NCI-H460 (cell line): ENCODE data around the gene NLRP6. TPM values are rescaled to one million over a fixed set of nuclear protein-coding genes. Genes with fewer than 3 reads are reported as not detected.
"Not testable (repeated sequence)": the region's sequence is repeated elsewhere in the genome, so short reads cannot be mapped to it uniquely, and the experiment has no call there.

Experiments
- DNase-seq: peaks from one replicate; pipeline ENCODE4 v3.0.0-alpha.2; 2016; ENCODE audit warnings: low read depth; ENCODE audit errors: extremely low read depth
- small RNA-seq, 2 experiments: library from RNA; depleted of rRNA; stranded (forward); fragments of <200 nt; gene quantifications; one replicate each; pipeline ENCODE3, GENCODE V24; 2014
- total RNA-seq: library from RNA; depleted of rRNA; stranded (reverse); fragments of >200 nt; shearing (Covaris generic); gene quantifications from 2 replicates; pipeline ENCODE4 v1.2.3, GENCODE V29; 2014; rRNA removed

Gene NLRP6
- total RNA-seq, 1 experiment from 2014 or later = not detected

GRCh38 chr11:333616-334263, 55.5 kb downstream of the NLRP6 start:
- not testable (repeated sequence) for DNase-seq

- no peak for DNase-seq
Observed at GRCh38 chr11:334264-334994, 56.2 kb downstream of the NLRP6 start.

Small RNA genes lying within 50 kb of the gene (small RNA-seq; reads per million reads assigned to genes)
- gene AC136475.6 = 0 reads per million in 2 experiments

Other genes with a start within 250 kb of the NLRP6 start
- not detected in 2 replicates for gene SCGB1C1, start 85.3 kb upstream of the NLRP6 start, total RNA-seq
- 16.5 and 16.8 TPM in 2 replicates for gene BET1L, start 71.0 kb upstream of the NLRP6 start, total RNA-seq
- 53.9 and 82.0 TPM in 2 replicates for gene RIC8A, start 70.7 kb upstream of the NLRP6 start, total RNA-seq
- 9.8 and 11.0 TPM in 2 replicates for gene SIRT3, start 42.1 kb upstream of the NLRP6 start, total RNA-seq
- gene PSMD13, start 41.4 kb upstream of the NLRP6 start, total RNA-seq = 69.9 and 72.8 TPM in 2 replicates
- 12.7 and 13.4 TPM in 2 replicates for gene PGGHG, start 10.7 kb downstream of the NLRP6 start, total RNA-seq
- gene IFITM5, start 21.1 kb downstream of the NLRP6 start, total RNA-seq = not detected in 2 replicates
- 44.7 and 71.8 TPM in 2 replicates for gene IFITM2, start 29.4 kb downstream of the NLRP6 start, total RNA-seq
- 2.2 and 4.5 TPM in 2 replicates for gene IFITM1, start 35.6 kb downstream of the NLRP6 start, total RNA-seq
- 161 and 191 TPM in 2 replicates for gene IFITM3, start 42.5 kb downstream of the NLRP6 start, total RNA-seq
- 8.1 and 8.6 TPM in 2 replicates for gene B4GALNT4, start 91.1 kb downstream of the NLRP6 start, total RNA-seq
- 27.0 and 27.7 TPM in 2 replicates for gene PKP3, start 115.8 kb downstream of the NLRP6 start, total RNA-seq
- gene SIGIRR, start 136.6 kb downstream of the NLRP6 start, total RNA-seq = 17.5 and 24.3 TPM in 2 replicates
- gene ANO9, start 163.6 kb downstream of the NLRP6 start, total RNA-seq = 0.12 TPM in 1 of 2 replicates, not detected in the other
- gene PTDSS2, start 171.9 kb downstream of the NLRP6 start, total RNA-seq = 19.6 and 23.7 TPM in 2 replicates
- 77.4 and 100 TPM in 2 replicates for gene RNH1, start 228.8 kb downstream of the NLRP6 start, total RNA-seq